Ammon's horn (tissue), 1 donor: Measurements from ENCODE around the gene PUM2.

ENCODE experiments used
- DNase-seq: peaks from one replicate; pipeline ENCODE4 v3.0.0-alpha.2; 2016; ENCODE audit warnings: low spot score

The PUM2 gene

GRCh38 chr2:20200697-20201555 lies 149.7 kb downstream of the PUM2 start:
- no peak for DNase-seq

DNA sequence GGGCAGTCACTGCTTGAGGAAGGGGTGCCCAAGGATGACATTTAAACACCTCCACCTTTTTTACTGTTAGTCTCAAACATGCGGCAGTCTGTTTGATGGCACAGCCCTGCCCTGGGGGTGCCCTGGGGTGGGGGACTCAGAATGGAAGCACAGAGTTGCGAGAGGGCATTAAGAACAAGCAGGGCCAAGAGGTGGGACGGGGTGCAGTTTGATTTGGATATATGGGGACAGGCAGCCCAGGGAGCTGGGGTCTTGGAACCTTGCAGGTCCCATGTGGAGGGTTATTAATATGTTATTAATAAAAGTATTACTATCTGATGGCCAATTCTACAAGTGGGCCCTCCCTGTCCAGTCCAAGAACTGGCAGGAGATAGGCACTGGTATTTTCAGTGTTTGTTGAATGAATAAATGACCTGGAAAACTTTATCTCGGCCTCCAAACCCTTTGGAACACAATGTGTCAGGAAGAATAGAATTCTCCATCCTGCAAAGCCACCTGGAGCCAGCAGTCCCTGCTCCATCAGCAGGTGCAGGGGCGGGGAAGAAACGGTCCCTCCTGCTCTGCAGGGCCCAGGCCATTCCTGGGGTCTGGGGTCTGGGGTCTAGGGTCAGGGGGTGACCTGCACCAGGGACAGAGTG lies 150.9 kb downstream of the PUM2 start:
- DNase-seq, result no peak

DNA sequence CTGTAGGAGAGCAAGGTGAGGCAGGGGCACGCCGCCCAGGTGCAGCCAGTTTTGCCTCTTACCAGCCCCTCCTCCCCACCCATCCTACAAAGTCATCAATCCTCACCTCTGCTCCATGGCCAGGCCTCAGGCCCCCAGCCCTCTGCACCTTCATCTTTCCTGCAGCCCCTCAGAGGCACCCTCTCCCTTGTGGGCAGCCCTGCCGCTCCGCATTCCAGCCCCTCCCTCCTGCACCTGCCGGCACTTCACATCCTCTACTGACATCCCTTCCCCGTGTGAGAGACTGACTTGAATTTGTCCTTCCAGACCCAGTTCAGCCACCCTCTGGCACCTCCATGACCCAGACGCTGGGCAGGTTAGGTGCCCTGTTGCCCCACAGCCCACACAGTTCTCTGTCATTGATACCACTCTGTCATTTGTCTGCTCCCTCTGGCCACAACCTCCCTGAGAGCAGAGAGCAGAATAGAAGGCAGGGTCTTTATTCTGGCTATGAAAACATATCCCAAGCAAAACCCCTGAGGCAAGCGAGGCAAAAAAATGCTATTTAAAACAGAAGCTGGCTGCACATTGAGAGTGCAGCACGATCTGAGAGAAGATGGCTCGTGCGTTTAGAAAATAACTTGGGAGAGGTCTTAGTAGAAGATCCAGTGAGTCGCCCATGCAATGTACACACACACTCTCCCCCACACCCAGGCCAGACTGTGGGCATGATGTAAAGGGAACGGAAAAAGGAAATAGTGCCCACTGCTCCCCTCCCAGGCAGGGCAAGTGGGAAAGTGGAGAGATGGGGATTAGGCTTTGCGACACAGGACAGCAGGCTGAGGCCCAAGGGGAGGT lies 151.6 kb downstream of the PUM2 start:
- no peak for DNase-seq
